Activated CD4-positive, alpha-beta T cell treated with anti-CD3 and anti-CD28 coated beads, Interleukin-2, Interleukin-6, amounts not matched to agents 100 ng/mL and 50 ng/mL, durations not matched to agents 16 hours and 8 hours (primary cell): ENCODE results near the gene PEAK3.
A peak's percentile ranks its signal among the peaks of the same experiment; 100 is the strongest.

ENCODE experiments used
- DNase-seq: peaks from one replicate; pipeline ENCODE4 v3.0.0-alpha.2; 2020

The PEAK3 gene

DNA sequence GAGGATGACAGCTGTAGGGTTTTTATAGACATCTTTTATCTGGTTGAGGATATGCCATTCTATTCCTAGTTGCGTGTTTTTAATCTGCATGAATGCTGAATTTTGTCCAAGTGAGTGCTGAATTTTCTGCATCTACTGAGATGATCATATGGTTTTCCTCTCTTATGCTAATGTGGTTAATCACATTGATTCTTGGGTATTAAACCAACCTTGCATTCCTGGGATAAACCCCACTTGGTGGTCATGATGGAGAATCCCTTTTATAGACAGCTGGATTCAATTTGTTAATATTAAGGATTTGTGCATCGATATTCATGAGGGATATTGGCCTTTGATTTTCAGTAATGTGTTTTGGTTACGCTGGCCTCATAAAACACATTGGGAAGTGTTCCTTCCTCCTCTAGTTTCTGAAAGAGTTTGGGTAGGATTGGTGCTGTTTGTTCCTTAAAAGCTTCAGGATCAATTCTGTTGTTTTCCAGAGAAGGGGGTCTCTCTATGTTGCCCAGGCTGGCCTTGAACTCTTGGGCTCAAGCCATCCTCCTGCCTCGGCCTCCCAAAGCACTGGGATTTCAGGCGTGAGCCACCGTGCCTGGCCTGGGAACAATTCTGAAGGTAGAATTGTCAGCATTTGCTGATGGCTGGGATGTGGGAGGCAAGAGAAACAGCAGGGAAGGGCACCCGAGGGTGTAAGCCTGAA, 33.3 kb upstream of the PEAK3 start:
- DNase-seq, result no peak

DNA sequence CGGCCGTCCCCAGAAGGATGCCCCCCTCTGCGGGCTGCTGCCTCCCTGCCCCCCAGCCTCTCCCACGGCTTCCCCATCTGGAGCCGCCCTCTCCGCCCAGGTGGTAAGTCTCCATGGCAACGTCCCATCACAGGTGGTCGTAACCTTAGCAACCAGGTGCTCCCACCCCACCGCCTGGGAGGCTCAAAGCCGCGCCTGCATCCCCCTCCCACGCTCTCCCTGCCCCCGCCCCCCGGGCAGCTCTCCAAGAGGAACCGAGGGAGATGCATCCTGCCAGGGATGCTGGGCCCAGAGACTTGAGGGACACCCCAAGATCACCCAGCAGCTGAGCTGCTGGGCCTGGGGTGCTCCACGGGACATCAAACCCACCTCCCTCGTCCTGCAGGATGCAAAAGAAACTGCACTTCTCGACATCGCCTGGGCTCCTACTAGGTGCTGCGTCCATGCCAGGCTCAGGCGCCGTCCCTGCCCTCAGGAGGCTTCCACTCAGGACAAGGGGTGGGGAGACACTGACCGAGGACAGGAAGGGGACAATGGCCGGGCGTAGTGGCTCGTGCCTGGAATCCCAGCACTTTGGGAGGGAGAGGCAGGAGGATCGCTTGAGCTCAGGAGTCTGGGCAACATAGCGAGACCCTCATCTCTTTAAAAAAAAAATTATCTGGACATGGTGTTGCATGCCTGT, 31.0 kb upstream of the PEAK3 start:
- DNase-seq, result no peak

DNA sequence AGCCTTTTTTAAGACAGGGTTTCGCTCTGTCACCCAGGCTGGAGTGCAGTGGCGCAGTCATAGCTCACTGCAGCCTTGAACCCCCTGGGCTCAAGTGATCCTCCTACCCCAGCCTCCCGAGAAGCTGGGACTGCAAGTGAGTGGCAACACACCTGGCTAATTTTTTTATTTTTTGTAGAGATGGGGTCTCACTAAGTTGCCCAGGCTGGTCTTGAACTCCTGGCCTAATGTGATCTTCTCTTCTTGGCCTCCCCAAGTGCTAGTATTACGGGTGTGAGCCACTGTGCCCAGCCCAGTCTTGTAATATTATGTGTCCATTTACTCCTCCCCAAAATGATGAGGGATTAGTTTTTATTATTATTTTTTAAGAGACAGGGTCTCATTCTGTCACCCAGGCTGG, 29.1 kb upstream of the PEAK3 start:
- DNase-seq, result no peak

- DNase-seq, result no peak
Observed at GRCh38 chr19:2309734-2310362, 27.9 kb upstream of the PEAK3 start.

GRCh38 chr19:2308114-2308556, 26.2 kb upstream of the PEAK3 start, which contains the start of gene LINGO3:
TSS of gene LINGO3 (minus strand) at chr19:2308154. CDS start at chr19:2291776, 16,378 bp downstream.
- DNase-seq, result no peak

DNA sequence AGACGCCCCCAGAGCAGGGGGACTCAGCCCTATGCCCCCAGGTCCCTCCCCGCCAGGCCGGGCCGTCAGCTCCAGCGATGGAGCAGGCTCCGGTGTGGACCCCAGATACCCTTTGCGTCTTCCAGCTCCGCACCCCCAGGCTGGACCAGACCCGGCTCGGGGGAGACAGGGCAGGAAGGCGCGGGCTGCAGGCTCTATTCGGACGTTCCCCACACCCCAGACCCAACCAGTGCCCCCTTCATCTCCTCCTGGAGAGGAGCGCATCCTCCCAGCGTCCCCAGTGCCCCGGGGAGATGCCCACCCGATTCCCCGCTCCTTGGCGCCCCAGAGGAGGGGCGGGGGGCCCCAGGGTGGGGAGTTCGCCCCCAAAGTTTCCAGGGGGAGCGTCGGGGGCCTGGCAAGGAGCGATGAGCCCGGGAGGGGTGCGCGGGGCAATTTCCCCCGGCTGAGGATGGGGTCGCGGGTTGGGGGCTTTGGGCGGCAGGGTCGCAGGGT, 25.6 kb upstream of the PEAK3 start:
- no peak for DNase-seq

DNA sequence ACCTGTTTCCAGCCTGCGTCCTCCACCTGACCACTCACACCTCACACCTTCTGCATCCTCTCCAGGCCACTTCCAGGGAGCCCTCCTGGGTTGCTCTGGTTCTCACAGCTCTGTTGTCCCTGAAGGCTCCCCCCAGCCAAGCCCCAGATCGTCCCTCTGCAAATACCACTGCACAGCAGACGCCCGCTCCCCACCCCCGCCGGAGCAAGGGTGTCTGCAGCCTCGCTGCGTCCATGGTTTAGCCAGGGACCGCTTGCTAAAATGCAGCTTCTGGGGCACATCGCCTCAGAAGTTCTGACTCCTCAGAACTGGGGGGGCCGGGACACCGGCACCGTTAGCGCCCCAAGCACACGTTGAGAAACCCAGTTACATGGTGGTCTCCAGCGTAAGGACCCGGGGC, 25.0 kb upstream of the PEAK3 start:
- no peak for DNase-seq

DNA sequence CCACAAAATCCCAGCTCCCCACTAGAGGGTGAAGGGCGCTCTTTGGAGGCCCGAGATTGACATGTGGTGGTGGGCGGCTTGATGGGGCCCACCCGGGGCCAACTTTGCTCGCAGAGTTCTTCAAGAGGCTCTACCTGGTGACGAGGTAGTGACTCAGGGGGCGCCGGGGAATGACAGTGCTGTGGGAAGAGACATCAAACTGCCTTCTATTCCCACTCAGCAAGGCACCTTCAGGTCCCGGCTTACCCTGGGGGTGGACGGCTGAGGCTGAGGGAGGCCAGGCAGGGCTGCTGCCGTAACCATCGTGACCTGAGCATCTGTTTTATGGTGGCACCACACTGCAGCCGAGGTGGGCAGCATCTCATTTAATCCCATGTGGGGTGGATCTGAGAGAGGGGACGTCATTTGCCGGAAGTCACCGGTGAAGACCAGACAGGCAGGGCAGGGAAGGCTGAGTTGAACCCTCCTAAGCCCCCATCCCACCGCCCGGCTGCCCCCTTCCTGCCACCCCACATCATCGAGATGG, 24.4 kb upstream of the PEAK3 start:
- DNase-seq, result no peak

DNA sequence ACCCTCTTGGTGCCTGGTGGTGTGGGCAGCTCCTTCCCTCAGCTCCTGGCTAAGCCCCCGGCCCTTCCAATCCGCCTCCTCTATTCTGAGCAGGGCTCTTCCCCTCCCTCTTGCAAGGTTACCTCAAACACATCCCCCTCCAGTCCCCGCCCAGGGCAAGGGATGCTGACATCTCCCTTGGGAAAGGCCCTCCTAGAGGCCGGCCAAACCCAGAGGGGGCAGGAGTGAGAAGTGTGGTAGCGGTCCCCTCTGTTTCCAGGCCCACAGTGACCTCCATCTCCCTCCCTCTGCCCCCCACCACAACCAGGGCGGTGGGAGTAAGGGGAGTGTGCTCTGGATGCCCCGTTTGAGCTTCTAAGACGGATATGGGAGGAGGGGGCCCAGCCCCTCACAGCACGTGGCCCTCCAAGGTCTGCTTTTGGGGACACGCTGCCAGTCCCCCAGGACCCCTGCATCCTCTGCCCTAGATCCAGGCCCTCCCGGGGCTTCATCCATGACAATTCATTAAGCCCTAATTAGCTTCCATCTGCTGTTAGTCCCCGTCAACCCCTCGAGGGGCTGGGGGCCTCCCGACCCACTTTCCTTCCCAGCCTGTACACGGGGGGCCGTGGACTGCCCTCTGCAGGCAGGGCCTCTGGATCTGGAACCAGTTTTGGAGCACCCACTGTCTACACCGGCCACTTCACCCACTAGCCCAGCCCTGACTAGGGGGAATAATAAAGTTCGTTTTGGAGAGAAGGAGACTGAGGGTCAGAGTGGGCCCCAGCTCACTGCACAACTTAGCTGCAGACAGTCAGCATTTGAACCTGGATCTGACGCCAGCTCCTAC, 23.7 kb upstream of the PEAK3 start:
- DNase-seq, result no peak

- DNase-seq, result no peak
Observed at GRCh38 chr19:2303211-2303798, 21.3 kb upstream of the PEAK3 start.

DNA sequence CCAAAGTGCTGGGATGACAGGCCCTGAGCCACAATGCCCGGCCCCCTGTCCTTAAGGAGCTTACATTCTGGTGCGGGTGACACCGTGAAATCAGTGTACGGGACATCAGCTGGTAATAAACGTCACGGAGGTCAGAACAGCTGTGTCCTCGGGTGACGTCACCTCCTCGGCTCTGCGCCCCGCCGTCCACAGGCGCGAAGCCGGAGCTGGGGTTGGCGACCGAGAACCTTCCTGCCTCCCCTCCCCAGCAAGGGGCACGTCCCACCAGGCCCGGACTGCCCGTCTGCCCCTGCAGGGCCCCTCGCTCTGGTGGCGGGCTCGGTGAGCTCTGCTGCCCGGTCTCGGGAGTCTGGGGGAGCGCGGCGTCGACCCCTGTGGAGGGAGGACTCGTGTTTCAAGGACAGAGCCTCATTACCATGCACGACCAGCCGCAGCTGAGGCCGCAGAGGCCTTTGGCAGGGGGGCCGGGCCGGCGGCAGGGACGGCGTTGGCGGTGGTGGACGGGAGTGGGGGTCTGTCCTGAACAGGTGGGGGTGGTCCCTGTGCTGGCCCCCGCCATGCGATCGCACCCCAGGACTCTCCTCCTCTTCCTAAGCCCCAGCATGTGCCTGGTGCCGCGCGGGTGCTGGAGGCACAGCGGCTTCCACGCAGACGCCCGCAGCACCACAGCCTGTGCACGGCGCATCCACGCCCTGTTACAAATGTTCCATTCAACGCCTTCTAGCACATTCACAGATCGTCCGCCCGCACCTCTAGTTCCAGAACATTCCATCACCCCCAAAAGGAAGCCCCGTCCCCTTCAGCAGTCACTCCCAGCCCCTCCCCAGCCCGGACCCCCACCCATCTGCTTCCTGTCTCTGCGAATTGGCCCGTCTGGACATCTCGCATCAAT, 20.6 kb upstream of the PEAK3 start:
- no peak for DNase-seq

- DNase-seq, result no peak
Observed at GRCh38 chr19:2300533-2300932, 18.6 kb upstream of the PEAK3 start.

- no peak for DNase-seq
Observed at GRCh38 chr19:2296141-2296540, 14.2 kb upstream of the PEAK3 start.

GRCh38 chr19:2294687-2295335, 12.8 kb upstream of the PEAK3 start:
- no peak for DNase-seq

DNA sequence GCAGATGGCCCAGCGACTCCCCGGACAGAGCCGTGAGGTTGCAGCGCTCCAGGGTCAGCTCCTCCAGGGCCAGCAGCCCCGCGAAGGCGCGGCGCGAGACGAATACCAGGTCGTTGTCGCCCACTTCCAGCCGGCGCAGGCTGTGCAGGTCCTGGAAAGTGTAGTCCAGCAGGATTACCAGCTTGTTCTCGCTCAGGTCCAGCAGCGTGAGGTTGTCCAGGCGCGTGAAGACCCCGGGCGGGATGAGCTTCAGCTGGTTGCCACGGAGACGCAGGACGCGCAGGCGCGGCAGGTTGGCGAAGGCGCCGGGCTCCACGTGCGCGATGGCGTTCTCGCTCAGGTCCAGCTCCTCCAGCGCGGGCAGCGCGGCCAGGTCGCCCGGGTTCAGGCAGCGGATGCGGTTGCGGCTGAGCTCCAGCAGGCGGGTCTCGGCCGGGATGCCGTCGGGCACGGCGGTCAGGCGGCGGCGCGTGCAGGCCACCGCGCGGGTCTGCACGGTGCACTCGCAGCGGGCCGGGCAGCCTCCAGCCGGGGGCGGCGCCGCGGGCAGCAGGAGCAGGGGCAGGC, 9.3 kb upstream of the PEAK3 start:
- DNase-seq, result no peak

DNA sequence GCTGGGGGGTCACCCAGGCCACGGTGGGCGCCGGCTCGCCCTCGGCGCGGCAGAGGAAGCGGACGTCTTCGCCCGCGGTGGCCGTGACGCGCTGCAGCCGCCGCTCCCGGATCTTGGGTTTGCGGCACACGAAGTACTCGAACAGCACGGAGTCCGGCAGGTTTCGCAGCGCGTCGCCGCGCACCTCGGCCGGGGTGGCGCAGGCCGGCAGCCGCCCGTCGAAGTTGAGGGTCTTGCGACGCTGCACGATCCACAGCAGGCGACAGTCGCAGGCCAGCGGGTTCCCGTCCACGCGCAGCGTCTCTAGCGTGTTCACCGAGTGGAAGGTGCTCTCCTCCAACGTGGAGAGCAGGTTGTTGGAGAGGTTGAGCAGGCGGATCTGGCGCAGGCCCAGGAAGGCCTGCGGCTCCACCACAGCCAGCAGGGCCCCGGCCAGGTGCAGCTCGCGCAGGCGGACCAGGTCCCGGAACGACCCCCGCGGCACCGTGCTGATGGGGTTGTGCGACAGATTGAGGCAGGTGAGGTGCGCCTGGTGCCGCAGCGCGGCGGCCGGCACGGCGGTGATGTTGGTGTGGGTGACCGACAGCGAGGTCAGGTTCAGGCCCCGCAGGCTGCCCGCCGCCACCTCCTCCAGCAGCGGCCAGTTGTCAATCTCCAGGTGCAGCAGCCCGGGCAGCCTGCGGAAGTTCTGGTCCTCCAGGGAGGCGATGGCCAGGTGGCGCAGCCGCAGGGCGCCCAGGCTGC, 8.6 kb upstream of the PEAK3 start:
- no peak for DNase-seq

DNA sequence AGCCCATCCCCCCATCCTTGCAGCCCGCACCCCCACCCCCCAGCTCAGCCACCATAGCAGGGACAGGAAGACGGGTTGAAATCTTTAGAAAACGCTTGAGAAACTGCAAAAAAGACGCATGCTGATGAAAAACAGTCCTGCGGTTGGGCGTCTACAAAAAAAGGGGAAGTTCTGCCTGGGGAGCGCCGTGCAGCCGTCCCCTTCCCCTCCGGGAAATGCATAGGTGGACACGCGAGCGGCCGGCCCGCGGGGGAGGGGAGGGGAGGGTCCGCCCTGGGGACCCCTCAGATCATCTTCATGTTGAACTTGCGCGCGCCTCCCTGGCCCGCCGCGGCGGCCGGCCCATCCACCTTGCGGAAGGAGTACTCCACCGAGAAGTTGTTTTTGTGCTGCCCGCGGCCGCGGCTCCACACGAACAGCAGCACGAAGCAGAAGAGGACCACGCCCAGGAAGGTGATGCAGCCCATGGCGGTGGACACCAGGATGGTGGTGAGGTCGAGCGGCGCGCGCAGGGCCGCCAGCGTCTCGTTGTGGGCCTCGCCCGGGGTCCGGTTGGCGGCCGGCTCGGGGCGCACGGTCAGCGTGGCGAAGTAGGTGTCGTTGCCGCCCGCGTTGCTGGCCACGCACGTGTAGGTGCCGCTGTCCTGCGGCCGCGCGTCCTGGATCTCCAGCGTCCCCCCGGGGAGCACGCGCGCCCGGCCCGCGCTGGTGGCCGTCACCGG, 7.9 kb upstream of the PEAK3 start:
- DNase-seq, result peak; percentile 64

GRCh38 chr19:2288818-2289713, 7.1 kb upstream of the PEAK3 start:
- DNase-seq, result no peak
